ENCODE measurements around the gene STXBP5L.
"Not testable (repeated sequence)": the region's sequence is repeated elsewhere in the genome, so short reads cannot be mapped to it uniquely, and the experiment has no call there.

The STXBP5L gene

DNA sequence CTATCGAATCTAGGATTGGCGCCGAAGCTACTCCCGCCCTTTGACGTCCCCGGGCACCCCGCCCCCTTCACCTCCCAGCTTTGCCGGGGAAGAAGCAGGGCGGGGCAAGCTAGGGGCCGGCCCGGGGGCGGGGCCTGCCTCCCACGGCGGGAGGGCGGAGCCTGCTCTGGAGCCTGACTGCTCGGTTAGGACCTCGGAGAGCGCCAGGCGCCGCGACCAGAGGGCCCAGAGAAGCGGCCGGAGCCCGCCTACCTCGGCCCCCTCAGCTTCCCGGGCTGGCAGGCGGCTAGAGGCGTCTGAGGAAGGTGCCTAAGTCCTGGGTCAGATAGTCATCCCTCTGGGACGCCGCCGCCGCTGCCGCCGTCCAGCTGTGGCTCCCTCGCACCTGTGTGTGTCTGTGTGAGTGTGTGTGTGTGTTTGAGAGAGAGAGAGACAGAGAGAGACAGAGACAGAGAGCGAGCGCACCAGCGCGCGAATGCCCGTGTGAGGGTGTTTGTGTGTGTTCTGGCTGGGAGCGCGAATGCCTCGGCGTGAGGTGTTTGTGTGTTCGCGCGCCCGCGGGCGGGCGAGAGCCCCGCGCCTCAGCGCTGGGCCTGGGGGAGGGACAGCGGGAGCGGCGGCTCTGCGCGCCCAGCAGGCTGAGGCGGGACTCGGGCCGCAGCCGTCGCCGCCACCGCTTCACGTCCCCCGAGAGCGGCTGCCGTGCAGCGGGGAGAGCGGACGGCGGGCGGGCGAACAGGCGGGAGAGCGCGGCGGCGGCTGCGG, at the start of gene STXBP5L:
STXBP5L (plus strand) TSS at position 176 of the 765 bp plus-strand sequence. CDS start 1,374 bp downstream, outside the sequence.
- DNase-seq (ENCODE audit: low spot score), result peak; percentile 82

DNA sequence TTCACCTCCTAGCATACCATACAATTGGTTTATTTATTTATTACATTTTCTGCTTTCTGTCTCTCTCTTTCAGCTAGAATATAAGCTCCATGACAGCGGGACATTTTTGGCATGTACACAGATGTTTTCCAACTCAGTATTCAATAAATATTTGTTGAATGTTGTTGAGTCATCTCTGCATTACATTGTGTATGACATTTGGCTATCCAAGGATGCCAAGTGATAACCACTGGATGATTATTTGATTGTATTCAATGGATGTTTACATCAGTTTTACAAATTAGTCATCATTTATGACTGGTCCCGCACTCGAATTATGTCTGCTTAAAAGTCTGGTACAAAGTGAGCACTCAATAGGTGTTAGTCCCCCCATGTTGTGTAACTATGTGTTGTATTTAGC, 49.5 kb upstream of the STXBP5L start:
- no peak for DNase-seq (ENCODE audit: low spot score)

DNA sequence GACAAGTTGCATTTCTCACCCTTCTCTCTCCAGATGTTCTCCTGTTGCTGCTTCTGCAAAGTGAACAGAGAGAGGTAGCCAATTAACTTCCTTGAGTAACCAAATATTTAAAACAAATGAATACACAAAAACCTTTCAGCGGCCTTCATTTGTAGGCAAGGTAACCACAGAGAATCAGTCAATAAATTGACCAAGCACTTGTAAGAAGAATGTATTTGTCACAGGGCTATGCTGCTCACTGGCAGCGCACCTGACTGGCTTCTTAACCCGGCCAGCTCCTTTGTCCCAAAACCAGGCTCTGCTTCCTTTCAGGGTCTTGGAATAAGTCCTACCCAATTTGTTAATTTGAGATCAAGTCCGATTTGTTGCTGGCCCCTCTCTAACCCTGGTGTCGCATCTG, 43.5 kb upstream of the STXBP5L start:
- no peak for DNase-seq (ENCODE audit: low spot score)

DNA sequence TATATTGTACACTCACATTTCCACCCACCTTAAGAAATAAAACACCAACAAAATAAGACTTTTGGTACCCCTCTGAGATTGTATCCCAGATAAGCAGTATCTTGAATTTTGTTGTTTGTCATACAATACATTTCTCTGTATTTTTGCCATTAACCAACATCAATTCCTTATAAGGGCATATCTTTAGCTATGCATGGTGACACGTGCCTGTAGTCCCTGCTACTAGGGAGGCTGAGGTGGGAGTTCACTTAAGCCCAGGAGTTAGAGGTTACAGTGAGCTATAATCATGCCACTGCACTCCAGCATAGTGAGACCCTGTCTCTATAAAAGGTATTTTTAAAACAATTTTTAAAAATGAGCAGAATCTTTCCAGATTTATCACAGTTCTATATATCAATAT, 32.5 kb upstream of the STXBP5L start:
- no peak for DNase-seq (ENCODE audit: low spot score)

GRCh38 chr3:120875989-120876388, 32.0 kb upstream of the STXBP5L start:
- DNase-seq (ENCODE audit: low spot score), result no peak

GRCh38 chr3:120879411-120879810, 28.6 kb upstream of the STXBP5L start:
- DNase-seq (ENCODE audit: low spot score), result no peak

DNA sequence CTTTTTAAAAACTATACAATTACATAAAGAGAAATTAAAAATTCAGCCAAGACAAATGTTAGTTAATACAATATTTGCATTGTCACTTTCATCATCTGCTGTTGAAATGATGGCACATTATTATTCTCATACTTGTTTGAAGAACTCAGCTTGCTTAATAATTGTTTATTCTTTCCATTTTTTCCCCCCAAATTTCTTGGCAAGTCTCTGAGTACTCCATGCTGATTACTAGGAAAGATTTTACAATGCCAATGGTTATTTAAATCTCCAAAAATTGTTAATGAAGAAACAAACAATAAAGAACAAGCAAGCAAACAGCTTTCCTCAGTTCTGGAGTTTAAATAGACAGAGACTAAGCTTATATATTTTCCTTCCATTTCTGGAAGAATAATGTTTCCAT, 15.1 kb upstream of the STXBP5L start:
- DNase-seq (ENCODE audit: low spot score), result no peak

GRCh38 chr3:120894316-120895057, 13.5 kb upstream of the STXBP5L start:
- DNase-seq (ENCODE audit: low spot score), result no peak

DNA sequence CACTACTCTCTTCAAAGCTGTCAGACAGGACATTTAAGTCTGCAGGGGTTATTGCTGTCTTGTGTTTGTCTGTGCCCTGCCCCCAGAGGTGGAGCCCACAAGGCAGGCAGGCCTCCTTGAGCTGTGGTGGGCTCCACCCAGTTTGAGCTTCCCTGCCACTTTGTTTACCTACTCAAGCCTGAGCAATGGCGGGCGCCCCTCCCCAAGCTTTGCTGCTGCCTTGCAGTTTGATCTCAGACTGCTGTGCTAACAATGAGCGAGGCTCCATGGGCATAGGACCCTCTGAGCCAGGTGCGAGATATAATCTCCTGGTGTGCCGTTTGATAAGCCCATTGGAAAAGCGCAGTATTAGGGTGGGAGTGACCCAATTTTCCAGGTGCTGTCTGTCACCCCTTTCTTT, 6.3 kb upstream of the STXBP5L start:
- DNase-seq (ENCODE audit: low spot score), result not testable (repeated sequence)

DNA sequence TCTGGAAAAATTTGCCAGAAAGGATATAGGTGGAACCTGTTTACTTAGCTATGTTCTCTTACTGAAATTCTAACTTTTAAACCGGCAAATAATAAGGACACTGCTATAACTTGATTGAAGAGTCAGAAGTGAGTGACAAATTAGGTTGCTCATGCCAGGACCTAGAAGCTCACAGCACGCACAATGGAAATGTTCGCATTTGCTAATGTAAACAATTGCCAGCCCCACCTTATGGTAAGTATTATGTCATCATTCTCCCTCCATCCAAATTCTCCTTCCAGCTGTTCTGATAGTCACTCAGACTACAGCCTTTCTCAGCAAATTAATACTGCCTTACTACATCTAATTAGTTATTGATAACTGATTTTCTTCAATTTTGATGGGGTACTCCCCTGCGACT, 4.8 kb upstream of the STXBP5L start:
- DNase-seq (ENCODE audit: low spot score), result no peak

- DNase-seq (ENCODE audit: low spot score), result no peak
Observed at GRCh38 chr3:120907659-120908029, 361 bp upstream of the STXBP5L start.

DNA sequence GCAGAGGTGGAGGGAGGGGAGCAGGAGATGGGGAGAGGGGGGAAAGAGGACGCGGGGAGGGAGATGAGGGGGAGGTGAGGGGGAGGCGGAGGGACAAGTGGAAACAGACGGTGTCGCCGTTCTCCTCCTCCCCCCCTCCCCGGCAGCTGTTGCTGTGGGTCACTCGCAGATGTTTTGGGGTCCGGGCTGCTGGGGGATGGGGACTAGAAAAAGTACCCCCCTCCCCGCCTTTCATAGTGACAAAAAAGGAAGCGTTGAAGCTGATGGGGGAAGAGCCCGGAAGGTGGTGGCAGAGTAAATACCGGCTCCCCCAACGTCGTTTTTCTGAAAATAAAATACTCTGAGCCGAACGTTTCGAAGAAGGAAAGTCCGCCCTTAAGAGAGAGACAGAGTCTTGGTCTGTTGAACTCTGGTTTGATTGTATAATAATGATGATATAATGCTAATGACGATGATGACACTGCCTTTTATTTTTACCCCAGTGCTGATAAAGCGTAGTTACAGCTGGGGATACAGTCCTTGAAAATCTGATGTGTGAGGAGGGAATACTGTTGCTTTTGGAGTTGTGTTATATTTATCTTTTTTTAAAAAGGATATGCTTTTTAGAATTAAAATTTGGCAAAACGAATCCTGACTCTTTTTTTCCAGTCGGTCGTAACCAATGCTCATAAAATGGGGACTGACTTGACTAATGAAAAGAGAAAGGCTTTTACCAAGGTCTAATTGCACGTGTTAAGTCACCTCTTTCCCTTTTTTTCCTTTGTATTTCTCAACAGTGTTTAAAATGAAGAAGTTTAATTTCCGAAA, 993 bp downstream of the STXBP5L start:
- no peak for DNase-seq (ENCODE audit: low spot score)

GRCh38 chr3:120909602-120909878, 1.5 kb downstream of the STXBP5L start:
- DNase-seq (ENCODE audit: low spot score), result no peak

DNA sequence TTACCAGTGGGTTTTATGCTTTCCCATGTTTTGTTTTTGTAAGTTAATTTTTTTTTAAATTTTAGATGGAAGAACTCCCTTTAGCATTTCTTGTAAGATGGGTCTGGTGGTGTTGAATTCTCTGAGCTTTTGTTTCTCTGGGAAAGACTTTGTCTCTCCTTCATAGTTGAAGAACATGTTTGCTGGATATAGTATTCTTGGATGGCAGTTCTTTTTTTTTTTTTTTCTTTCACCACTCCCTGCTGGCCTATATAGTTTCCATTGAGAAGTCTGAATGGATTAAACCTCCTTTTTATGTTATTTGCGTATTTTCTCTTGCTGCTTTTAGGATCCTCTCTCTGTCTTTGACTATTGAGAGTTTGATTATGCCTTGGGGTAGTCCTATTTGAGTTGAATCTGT, 18.1 kb downstream of the STXBP5L start:
- DNase-seq (ENCODE audit: low spot score), result no peak

GRCh38 chr3:120928991-120929390, 21.0 kb downstream of the STXBP5L start:
- no peak for DNase-seq (ENCODE audit: low spot score)

GRCh38 chr3:120931593-120931992, 23.6 kb downstream of the STXBP5L start:
- DNase-seq (ENCODE audit: low spot score), result no peak

DNA sequence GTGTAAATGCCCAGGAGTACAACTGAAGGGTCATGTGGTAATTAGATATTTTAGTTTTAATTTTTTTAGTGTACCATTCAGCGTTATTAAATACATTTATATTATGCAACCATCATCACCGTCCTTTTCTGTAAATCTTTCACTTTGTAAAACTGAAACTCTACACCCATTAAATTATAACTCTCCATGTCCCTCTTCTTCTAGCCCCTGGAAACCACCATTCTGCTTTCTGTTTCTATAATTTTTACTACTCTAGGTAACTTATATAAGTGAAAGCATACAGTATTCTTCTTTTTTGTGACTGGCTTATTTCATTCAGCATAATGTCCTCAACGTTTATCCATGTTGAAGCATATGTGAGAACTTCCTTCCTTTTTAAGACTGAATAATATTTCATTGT, 48.1 kb downstream of the STXBP5L start:
- no peak for DNase-seq (ENCODE audit: low spot score)

- DNase-seq (ENCODE audit: low spot score), result peak; percentile 60
Observed at GRCh38 chr3:120982608-120983320, 74.8 kb downstream of the STXBP5L start.

GRCh38 chr3:120983321-120983665, 75.3 kb downstream of the STXBP5L start:
- peak; percentile 56 for DNase-seq (ENCODE audit: low spot score)

DNA sequence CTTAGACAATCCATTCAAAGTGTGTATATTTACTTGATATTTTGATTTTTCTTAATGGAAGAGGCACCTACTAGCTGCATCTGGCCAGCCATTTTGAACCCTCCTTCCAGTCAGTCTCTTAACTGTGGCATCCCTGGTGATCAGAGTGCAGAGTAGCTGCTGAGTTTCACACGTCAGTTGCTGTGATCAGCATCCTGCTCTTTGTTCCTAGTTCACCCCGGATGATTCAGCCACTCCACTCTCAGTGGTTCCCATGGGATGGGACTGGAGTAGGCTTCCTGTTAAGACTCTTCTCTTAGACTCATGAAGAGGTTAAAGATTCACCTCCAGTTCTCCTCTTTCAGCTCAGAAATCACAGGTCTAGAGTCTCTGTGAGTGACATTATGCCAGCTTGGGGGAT, 75.8 kb downstream of the STXBP5L start:
- DNase-seq (ENCODE audit: low spot score), result no peak

DNA sequence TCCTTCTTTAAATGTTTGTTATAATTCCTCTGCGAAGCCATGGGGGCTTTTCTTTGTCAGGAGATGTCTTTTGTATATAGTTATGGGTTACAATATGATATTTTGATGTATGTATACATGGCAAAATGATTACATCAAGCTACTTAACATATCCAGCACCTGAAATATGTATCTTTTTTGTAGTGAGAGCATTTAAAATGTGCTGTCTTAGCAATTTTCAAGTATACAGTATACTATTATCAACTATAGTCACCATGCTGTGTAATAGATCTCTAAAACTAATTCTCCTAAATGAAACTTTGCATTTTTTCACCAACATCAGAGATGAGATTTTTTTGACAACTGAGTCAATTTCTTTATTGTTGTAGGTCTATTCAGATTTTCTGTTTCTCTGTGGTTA, 77.2 kb downstream of the STXBP5L start:
- DNase-seq (ENCODE audit: low spot score), result no peak

DNA sequence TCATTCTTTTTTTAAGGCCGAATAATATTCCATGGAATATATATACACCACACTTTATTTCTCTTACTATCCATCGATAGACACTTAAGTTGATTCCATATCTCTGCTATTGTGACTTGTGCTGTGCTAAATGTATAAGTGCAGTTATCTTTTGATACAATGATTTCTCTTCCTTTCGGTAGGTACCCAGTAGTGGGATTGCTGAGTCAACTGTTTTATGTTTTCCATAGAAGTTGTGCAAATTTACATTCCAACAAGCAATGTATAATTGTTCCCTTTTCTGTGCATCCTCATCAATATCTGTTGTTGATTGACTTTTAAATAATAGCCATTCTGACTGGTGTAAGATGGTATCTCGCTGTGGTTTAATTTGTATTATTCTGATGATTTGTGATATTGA, 81.0 kb downstream of the STXBP5L start:
- DNase-seq (ENCODE audit: low spot score), result no peak
